ENCODE measurements around the gene DIS3L2.

The DIS3L2 gene

DNA sequence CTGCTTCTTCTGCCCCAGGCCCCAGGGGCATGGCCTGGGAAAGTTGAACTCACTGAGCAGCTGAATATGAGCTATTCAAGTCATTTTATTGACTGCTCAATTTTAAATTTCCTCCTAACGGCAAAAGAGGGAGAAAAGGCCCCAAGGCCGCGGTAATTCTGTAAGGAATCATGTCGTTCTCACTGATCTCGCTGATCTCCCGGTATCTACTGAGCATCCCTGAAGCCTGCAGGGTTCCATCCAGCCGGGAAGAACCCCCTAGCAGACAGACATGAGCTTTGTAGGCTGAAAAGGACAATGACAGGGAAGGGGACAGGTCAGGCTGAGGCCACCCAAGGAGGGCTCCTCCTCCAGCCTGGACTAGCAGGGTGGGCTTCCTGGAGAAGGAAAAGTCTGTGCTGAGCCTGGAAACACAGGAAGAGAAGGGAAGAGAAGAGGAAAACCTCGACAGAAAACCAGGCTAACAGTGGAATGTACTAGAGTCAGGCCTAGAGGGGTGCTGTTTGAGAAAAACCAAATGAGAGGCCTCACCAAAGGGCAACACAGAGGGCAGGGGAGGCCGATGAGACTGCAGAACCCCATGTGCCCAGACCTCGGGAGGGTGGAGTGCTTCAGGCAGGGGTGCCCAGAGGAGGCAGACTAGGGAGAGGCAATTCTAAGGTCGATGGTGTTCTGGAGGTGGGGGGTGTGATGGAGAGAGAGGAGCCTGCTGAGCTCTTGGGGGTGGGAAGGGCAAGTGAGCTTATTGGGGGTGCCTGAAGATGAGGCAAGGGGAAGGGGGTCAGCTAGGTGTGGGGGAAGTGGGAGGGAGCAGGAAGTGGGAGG lies 32.4 kb upstream of the DIS3L2 start:
- CTCF ChIA-PET = interaction anchor here (0.5 kb wide), 1 partner anchor 405 kb away, joined by 6 read pairs; no protein-coding TSS in a partner anchor

DNA sequence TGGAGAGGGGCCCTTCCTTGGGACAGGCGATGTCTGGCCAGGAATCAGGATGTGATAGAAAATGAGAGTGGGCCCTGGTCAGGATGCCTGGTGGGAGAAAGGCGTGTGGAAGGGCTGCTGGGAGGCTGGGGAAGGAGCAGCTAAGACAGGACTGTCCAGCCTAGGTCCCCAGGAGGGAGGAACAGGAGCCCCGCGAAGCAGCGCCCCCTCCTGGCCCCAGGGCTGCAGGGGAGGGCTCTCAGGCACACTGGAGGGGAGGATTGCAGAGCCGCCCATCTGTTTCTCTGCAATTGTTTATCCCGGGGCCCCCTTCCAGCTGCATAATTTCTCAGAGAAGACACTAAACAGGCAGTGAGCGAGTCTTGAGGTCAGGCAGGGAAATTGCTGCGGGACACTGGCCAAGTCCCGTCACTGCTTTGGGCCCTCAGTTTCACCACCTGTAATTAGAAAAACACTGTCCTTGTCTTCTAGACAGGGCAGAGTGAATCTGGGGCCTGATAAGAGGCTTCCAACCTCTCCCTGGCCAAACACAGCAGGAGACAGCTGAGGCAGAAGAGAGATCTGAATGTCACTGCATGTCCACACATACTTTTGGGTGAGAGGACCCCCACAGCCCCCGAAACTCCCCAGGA lies 31.4 kb upstream of the DIS3L2 start:
- H3K27ac ChIP-seq = no peak overlapping the region
- TF ChIP-seq, protein P1, sequence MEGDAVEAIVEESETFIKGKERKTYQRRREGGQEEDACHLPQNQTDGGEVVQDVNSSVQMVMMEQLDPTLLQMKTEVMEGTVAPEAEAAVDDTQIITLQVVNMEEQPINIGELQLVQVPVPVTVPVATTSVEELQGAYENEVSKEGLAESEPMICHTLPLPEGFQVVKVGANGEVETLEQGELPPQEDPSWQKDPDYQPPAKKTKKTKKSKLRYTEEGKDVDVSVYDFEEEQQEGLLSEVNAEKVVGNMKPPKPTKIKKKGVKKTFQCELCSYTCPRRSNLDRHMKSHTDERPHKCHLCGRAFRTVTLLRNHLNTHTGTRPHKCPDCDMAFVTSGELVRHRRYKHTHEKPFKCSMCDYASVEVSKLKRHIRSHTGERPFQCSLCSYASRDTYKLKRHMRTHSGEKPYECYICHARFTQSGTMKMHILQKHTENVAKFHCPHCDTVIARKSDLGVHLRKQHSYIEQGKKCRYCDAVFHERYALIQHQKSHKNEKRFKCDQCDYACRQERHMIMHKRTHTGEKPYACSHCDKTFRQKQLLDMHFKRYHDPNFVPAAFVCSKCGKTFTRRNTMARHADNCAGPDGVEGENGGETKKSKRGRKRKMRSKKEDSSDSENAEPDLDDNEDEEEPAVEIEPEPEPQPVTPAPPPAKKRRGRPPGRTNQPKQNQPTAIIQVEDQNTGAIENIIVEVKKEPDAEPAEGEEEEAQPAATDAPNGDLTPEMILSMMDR (conservative IDR thresholded peaks at IDR 0.05; ENCODE audit: low read depth) = no peak
- CTCF ChIA-PET = interaction anchor here (0.6 kb wide), 1 partner anchor 523 kb away, joined by 3 read pairs; no protein-coding TSS in a partner anchor
- no peak for DNase-seq (ENCODE audit: low spot score)
- POLR2A ChIA-PET (ENCODE audit: low non-redundant PET) = no interaction called here

More for the DNA sequence above, 32.4 kb upstream of the DIS3L2 start:
- DNase-seq (ENCODE audit: low spot score) = no peak
- no peak overlapping the region for H3K27ac ChIP-seq
- POLR2A ChIA-PET (ENCODE audit: low non-redundant PET) = no interaction called here
- TF ChIP-seq, protein P1 (conservative IDR thresholded peaks at IDR 0.05; ENCODE audit: low read depth) = no peak

DNA sequence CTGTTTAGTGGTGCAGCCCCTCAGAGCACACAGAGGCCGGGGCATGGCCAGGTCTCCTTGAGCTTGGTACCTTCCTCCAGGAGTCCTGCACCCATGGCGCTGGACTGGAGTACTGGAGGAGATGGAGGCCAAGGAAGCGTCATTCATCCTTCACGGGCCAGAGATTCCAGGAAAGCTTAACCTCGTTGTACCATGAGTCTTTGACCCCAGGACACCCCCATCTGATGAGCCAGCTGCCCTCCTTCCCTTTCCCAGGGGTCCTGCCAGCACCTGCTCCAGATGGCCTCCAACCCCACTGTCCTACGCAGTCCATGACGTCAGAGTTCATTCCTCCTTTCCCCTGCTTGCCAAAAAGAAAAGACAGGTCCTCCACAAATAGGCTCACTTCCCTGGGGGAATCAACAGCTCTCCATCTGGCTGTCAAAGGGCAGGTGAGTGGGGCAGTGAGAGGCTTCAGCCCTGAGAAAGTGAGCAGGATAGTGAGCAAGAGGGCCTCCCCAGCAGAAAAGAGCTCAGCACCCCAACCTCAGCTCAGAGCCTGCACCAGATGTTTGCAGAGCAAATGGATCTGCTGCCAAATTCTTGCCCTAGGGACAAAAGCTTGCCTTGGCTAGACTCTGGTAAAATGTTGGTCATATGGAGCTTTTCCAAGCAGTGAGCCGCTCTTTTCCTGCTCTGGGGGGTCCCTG lies 30.8 kb upstream of the DIS3L2 start:
- ChIA-PET POLR2A (ENCODE audit: low non-redundant PET) (no interaction called here), CTCF (interaction anchor here (0.6 kb wide), 1 partner anchor 522 kb away, joined by 3 read pairs; no protein-coding TSS in a partner anchor)
- TF ChIP-seq, protein P1 (conservative IDR thresholded peaks at IDR 0.05; ENCODE audit: low read depth) = no peak
- no peak overlapping the region for H3K27ac ChIP-seq
- DNase-seq (ENCODE audit: low spot score) = no peak

DNA sequence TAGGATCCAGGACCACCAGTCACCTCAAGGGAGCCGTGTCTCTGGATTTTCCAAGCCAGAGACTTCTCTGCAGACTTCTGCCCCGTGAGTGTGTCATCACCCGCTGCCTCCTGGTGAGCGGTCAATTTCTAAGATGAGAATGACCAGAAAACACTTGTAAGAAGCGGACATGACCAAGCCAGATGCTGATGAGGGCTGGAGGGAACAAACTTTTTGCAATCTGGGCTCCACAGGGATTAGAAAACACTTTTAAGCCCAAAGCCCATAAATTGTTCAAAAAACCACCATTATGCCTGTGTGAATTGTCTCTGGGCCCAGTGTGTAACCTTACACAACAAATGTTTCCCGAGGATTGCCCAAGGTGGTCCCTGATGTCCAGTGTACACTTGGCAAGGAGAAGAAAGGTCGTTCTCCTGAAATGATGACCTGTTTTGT lies 30.0 kb upstream of the DIS3L2 start:
- TF ChIP-seq, protein P1 (conservative IDR thresholded peaks at IDR 0.05; ENCODE audit: low read depth) = no peak
- H3K27ac ChIP-seq = no peak overlapping the region
- POLR2A ChIA-PET (ENCODE audit: low non-redundant PET) = no interaction called here
- CTCF ChIA-PET = no interaction called here
- DNase-seq (ENCODE audit: low spot score) = no peak

DNA sequence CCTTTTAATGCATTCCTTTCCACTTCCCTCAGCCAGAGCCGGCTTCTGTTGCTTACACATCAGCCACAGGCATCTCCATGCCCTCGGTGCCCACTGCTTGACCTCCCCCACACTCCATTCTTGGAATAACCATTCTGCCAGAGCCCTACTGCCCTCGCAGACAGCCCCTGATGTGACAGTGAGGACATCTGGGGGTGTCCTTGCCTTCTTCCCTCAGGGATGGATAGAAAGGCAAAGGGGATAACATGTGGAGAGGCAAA lies 28.9 kb upstream of the DIS3L2 start:
- TF ChIP-seq, protein P1 (conservative IDR thresholded peaks at IDR 0.05; ENCODE audit: low read depth) = no peak
- no peak for DNase-seq (ENCODE audit: low spot score)
- POLR2A ChIA-PET (ENCODE audit: low non-redundant PET) = no interaction called here
- no peak overlapping the region for H3K27ac ChIP-seq
- CTCF ChIA-PET = no interaction called here

DNA sequence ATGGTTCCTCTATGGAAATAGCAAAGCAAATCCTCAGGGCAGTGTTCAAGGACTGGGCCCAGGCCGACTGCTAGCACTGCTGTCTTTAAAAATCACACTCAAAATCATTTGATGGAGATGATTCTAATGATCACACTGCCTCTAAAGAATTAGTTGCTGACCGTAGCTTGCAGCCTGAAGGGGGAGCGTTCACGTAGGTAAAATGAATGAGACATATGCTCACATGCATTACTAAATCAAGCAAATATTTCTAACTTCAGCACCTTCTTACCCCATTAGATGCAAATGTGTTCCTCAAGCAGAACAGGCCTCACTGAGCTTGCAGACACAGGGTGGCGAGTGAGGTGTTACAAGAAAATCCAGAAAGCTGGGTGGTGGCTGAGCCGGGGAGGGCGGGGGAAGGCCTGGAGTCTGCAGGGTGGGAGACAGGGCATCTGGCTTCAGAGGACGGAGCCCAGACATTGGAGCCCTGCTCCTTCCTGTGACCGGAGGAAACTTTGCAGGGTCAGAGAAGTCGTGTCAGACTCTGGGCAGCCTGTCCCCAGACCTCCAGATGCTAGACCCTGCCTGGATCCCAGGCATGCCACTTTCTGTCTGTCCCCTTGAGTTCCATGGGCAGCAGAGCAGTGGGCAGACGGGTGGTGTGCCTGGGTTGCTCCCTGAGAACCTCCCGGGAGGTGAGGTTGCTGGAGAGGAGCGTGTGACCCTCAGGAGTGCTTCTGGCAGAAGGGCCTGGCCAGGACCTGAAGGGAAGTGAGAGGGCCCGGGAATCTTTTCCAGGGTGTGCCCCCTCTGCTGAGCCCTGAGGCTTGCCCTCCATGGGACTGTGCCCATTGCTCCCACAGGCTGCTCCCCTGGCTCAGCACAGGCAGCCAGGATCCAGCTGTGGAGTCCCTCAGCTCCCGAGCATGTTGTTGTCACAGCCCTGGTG lies 28.3 kb upstream of the DIS3L2 start:
- TF ChIP-seq, protein P1 (conservative IDR thresholded peaks at IDR 0.05; ENCODE audit: low read depth) = no peak
- no peak for DNase-seq (ENCODE audit: low spot score)
- POLR2A ChIA-PET (ENCODE audit: low non-redundant PET) = no interaction called here
- CTCF ChIA-PET = no interaction called here
- no peak overlapping the region for H3K27ac ChIP-seq

All from RWPE1 (cell line).